NOMO-1 treated with dmso at 0.1 percent for 144 hours (cell line): Measurements from ENCODE around the gene WWOX.

Experiments used
- DNase-seq: peaks from one replicate; lab custom pipeline; 2025; ENCODE audit not compliant: unreplicated experiment; lab: John Stamatoyannopoulos, UW

Gene WWOX

GRCh38 chr16:78957317-78958100, 858.1 kb downstream of the WWOX start:
- no peak for DNase-seq

DNA sequence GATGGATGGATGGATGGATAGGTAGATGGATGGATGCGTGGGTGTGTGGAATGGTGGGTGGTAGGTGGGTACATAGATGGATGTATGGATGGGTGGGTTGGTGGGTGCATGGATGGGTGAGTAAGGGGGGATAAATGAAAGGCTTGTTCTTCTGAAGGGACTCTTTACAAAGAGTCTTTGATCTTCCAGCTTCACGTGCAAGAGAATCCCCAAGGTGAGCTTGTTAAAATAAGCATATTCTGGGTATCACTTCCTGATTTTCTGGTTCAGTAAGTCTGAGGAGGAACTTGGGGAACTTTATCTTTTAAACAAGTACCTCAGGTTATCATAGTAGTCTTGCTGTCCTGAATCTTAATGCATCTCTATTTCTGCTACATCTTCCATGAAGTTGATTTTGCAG, 862.0 kb downstream of the WWOX start:
- no peak for DNase-seq

DNA sequence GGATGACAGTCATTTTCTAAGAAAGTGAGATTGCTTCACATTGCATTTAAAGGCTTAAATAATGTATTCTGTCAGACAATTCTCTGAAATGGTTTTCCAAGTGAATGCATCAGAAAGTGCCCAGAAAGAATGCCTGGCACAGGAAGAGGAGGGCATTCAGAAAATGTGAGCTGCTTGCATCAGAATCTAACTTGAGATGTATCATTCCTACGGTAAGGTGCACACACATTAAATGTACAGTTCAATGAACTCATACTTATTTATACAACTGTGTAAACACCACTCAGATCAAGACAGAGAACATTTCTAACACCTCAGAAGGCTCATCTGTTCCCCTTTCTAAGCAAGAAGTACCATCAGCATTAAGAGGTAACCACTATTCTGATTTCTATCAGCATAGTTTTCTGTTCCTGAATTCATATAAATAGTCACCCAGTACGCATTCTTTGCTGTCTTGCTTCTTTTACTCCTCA, 863.0 kb downstream of the WWOX start:
- no peak for DNase-seq

- no peak for DNase-seq
These were observed 868.5 kb downstream of the WWOX start for GRCh38 chr16:78967948-78968347.

GRCh38 chr16:78969721-78970120, 870.3 kb downstream of the WWOX start:
- no peak for DNase-seq

GRCh38 chr16:78970650-78971049, 871.2 kb downstream of the WWOX start:
- DNase-seq, result no peak

DNA sequence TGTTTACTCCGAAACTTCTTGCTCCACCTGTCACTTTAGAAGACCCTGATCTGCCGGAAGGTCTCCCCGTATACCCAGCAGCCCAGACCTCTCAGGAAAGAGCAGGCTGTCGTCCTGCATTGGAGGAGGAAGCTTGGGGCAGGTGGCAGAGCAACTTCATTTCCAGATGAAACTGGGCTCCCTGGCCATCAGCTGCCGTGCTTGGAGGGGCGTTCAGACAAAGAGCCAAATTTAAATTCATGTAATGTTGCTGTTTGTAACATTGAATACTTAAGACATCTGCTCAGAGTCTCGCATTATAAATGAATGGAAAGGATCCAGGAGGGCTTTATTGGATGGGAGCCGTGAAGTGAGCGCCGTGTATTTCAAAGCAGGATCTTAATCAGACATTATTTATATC, 872.6 kb downstream of the WWOX start:
- no peak for DNase-seq

- no peak for DNase-seq
These were observed 873.5 kb downstream of the WWOX start for GRCh38 chr16:78972986-78973385.

DNA sequence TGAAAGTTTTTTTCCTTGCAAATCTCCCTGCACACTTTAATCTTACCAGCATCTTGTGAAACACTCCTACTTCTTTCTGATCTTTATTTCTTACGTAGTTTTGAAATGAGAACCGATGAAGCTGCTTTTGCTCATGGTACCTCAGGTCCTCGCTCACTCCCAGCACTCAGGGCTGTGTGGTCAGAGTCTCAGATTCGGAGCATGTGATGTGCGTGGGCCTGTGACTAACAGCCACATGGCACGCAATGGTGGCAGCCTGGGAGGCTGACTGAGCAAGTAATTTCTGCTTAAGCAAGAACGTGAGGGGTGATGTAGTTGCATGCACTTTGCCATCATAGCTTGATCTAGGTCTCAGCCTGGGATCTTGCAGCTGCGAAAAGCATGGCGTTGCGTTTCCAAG, 876.8 kb downstream of the WWOX start:
- DNase-seq, result no peak

DNA sequence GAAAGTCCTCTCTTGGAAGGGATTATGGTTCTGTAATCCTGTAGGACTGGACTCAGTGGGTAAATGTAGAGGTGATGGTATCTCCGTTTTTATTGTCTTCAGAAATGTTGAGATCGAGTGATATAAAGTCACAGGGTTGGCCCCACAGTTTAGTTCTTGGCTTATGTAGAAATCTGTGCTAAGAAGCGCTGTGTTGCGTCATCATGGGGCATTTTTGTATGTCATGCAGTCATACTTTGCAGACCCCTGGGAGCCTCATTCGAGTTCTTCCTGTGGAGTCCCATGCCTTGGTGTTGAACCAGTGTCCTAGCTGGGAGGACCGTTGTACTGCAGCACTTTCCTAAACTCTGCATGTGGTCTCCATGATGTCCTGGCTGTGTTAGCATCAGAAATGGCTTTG, 881.4 kb downstream of the WWOX start:
- DNase-seq, result no peak

GRCh38 chr16:78982096-78982744, 882.8 kb downstream of the WWOX start:
- DNase-seq, result no peak

- DNase-seq, result no peak
These were observed 884.9 kb downstream of the WWOX start for GRCh38 chr16:78984324-78984723.

GRCh38 chr16:78984887-78985464, 885.5 kb downstream of the WWOX start:
- no peak for DNase-seq

- no peak for DNase-seq
These were observed 886.5 kb downstream of the WWOX start for GRCh38 chr16:78985716-78986605.

GRCh38 chr16:78987666-78988065, 888.2 kb downstream of the WWOX start:
- no peak for DNase-seq

GRCh38 chr16:78988361-78988969, 889.0 kb downstream of the WWOX start:
- DNase-seq, result no peak

DNA sequence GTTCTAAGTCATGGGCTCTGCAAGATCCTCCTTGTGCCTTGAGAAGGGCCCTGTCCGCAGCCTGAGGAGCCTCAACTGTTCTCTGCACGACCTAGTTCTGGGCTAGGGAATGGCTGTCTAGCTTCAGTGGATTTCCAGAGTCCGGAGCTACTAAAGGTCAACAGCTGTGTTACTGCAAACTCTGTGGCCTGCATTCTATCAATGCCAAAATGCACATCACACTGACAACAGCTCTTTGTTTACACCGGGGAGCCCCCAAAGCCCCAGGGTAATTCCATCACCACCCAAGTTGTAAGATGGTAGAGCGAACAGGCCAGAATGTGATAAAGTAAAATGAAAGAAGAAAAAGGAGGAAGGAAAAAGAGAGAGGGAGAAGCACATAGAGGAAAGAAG, 890.9 kb downstream of the WWOX start:
- no peak for DNase-seq

DNA sequence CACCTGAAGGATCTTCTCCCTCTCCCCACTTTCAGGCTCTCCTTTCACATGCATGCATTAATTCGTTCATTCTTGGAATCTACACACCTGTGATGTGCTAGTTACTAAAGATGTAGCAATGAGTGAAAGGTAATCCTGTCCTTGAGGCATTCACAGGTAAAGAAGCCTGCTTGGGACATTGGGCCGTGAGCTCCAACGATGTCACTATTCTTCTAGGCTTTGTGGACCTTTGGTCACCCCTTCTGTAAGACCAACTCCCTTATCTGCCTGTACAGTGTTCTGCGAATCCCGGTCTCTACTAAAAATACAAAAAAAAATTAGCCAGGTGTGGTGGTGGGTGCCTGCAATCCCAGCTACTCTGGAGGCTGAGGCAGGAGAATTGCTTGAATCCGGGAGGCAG, 892.5 kb downstream of the WWOX start:
- DNase-seq, result no peak

DNA sequence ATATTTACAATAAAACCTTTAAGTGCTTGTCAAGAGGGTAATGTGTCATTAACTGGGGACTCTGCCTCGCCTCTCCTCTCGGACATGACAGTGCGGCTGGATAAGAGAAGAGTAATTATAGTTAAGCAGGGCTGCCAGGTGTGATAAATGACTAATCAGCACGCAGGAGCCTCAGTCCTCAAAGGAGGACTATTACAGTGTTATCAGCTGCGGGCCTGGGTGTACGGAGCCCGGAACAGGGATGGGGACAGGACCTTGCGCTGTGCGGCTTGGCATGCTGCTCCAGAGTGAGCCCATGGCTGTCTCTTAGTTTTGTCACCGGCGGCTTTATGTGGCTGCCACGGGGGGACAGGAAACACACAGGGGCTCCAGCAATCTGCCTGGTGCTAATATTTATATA, 893.9 kb downstream of the WWOX start:
- no peak for DNase-seq

DNA sequence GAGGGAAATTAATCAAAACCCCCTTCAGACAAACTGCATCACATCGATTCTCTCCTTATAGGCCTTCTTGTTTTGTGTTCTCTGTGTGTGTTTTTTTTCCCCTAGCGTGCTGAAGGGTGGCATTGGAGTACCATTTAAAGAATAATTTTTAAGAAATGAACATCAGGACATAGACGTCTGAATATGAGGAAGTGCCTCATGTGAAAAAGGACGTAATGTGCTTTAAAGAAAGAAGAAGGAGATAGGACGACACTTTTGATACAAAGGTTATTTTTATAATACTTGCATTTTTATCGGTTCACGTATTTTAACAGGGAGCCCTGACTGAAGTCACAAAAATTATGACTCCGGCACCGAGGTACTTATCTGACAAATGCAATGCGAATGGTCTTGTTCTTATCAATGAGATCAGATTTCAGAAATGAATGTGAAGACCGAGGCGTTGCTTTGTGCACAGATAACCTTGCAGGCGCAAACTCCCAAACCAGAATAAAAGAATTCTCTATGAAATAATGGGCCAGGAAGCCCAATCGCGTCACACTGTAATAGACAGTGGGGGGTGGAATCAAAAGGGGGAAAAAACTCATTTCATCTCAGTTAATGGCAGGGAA, 894.8 kb downstream of the WWOX start:
- no peak for DNase-seq
